Parathyroid adenoma (tissue), 2 donors: ENCODE data around the gene SLC39A8.

ENCODE experiments used
- H2AFZ ChIP-seq: fragments of 300-600 bp; sonication (generic); one replicate; pipeline ENCODE4 v1.7.0; 2017; ENCODE audit warnings: antibody characterized with exemption, mild to moderate bottlenecking
- H3K27ac ChIP-seq: fragments of 300-600 bp; sonication (generic); one replicate; pipeline ENCODE4 v1.7.0; 2017
- H3K27me3 ChIP-seq: fragments of 300-600 bp; sonication (generic); one replicate; pipeline ENCODE4 v1.7.0; 2017; ENCODE audit warnings: low read length; ENCODE audit not compliant: control insufficient read depth, insufficient read depth
- H3K36me3 ChIP-seq: fragments of 300-600 bp; sonication (generic); one replicate; pipeline ENCODE4 v1.7.0; 2017; ENCODE audit warnings: low read length; ENCODE audit not compliant: control insufficient read depth, insufficient read depth
- H3K4me1 ChIP-seq: fragments of 300-600 bp; sonication (generic); one replicate; pipeline ENCODE4 v1.7.0; 2017; ENCODE audit warnings: control low read depth
- H3K4me2 ChIP-seq: fragments of 300-600 bp; sonication (generic); one replicate; pipeline ENCODE4 v1.7.0; 2017; ENCODE audit warnings: low read length
- H3K4me3 ChIP-seq: fragments of 300-600 bp; sonication (generic); one replicate; pipeline ENCODE4 v1.7.0; 2017; ENCODE audit warnings: low read depth, low read length
- H3K79me2 ChIP-seq: fragments of 300-600 bp; sonication (generic); one replicate; pipeline ENCODE4 v1.7.0; 2017; ENCODE audit warnings: control low read depth
- H3K9ac ChIP-seq: fragments of 300-600 bp; sonication (generic); one replicate; pipeline ENCODE4 v1.7.0; 2017; ENCODE audit warnings: mild to moderate bottlenecking
- H3K9me3 ChIP-seq: fragments of 300-600 bp; sonication (generic); one replicate; pipeline ENCODE4 v1.7.0; 2017; ENCODE audit warnings: low read length; ENCODE audit not compliant: control insufficient read depth
- CTCF ChIP-seq: fragments of 300-600 bp; sonication (generic); IDR thresholded peaks from one replicate; pipeline ENCODE4 v1.7.0; 2017; ENCODE audit warnings: antibody characterized with exemption, mild to moderate bottlenecking
- donor health status: primary hyperparathyroidism.

Gene SLC39A8

DNA sequence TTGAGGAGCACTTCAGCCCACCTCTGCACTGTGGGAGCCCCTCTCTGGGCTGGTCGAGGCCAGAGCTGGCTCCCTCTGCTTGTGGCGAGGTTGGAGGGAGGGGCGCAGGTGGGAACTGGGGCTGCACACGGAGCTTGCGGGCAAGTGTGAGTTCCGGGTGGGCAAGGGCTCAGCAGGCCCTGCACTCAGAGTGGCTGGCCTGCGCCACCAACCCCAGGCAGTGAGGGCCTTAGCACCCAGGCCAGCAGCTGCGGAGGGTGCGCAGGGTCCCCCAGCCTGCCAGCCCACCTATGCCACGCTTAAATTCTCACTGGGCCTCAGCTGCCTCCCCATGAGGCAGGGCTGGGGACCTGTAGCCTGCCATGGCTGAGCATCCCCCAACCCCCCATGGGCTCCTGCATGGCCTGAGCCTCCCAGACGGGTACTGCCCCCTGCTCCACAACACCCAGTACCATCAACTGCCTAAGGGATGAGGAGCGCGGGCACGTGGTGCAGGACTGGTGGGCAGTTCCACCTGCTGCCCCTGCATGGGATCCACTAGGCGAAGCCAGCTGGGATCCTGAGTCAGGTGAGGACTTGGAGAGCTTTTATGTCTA lies 110.9 kb downstream of the SLC39A8 start:
- Histone ChIP-seq H3K4me2 (no peak overlapping the region), H3K9me3 (no peaks in the 10 kb centered on the region), H2AFZ (no peak overlapping the region), H3K79me2 (no peaks in the 10 kb centered on the region), H3K36me3 (no peaks in the 10 kb centered on the region), H3K27ac (no peak overlapping the region), H3K9ac (no peak overlapping the region), H3K27me3 (no peaks in the 10 kb centered on the region), H3K4me1 (no peaks in the 10 kb centered on the region), H3K4me3 (no peak overlapping the region)
- TF ChIP-seq CTCF: no peak

- Histone ChIP-seq H2AFZ (no peak overlapping the region), H3K4me3 (no peak overlapping the region), H3K27ac (no peak overlapping the region), H3K9ac (no peak overlapping the region), H3K36me3 (no peaks in the 10 kb centered on the region), H3K4me1 (no peaks in the 10 kb centered on the region), H3K4me2 (no peak overlapping the region), H3K79me2 (no peaks in the 10 kb centered on the region), H3K27me3 (no peaks in the 10 kb centered on the region), H3K9me3 (no peaks in the 10 kb centered on the region)
- no peak for TF ChIP-seq CTCF
These were observed 115.1 kb downstream of the SLC39A8 start for GRCh38 chr4:102230194-102230593.

DNA sequence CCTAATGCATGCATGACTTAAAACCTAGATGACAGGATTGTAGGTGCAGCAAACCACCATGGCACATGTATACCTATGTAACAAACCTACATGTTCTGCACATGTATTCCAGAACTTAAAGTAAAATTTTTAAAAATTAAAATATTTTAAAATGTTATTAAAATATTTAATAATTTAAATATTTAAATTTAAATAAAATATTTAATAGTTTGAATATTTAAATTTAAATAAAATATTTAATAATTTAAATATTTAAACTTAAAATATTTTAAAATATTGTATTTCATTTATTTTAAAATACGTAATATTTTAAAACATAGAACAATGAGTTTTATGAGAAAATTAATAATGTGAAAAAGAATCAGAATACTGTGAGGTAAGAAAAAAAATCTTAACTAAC lies 117.9 kb downstream of the SLC39A8 start:
- Histone ChIP-seq H3K79me2 (no peaks in the 10 kb centered on the region), H3K4me2 (no peak overlapping the region), H3K9me3 (no peaks in the 10 kb centered on the region), H3K4me1 (no peaks in the 10 kb centered on the region), H3K27me3 (no peaks in the 10 kb centered on the region), H2AFZ (no peak overlapping the region), H3K9ac (no peak overlapping the region), H3K4me3 (no peak overlapping the region), H3K36me3 (no peaks in the 10 kb centered on the region), H3K27ac (no peak overlapping the region)
- TF ChIP-seq CTCF: no peak

GRCh38 chr4:102223461-102223860 lies 121.8 kb downstream of the SLC39A8 start:
- H3K4me3 ChIP-seq: no peak overlapping the region
- H3K4me1 ChIP-seq: no peaks in the 10 kb centered on the region

More at GRCh38 chr4:102223461-102223860, 121.8 kb downstream of the SLC39A8 start:
- Histone ChIP-seq H3K4me2 (no peak overlapping the region), H3K27me3 (no peaks in the 10 kb centered on the region), H3K27ac (no peak overlapping the region), H3K79me2 (no peaks in the 10 kb centered on the region), H3K36me3 (no peaks in the 10 kb centered on the region), H3K9ac (no peak overlapping the region), H3K9me3 (no peaks in the 10 kb centered on the region), H2AFZ (no peak overlapping the region)
- no peak for TF ChIP-seq CTCF
